NCI-H2107 treated with DMSO at 0.1 percent for 48 hours (cell line): ENCODE measurements around the gene MMS22L.

ENCODE experiments used
- DNase-seq: peaks from one replicate; lab custom pipeline; 2025; ENCODE audit not compliant: unreplicated experiment; lab: John Stamatoyannopoulos, UW

MMS22L gene, protein sequence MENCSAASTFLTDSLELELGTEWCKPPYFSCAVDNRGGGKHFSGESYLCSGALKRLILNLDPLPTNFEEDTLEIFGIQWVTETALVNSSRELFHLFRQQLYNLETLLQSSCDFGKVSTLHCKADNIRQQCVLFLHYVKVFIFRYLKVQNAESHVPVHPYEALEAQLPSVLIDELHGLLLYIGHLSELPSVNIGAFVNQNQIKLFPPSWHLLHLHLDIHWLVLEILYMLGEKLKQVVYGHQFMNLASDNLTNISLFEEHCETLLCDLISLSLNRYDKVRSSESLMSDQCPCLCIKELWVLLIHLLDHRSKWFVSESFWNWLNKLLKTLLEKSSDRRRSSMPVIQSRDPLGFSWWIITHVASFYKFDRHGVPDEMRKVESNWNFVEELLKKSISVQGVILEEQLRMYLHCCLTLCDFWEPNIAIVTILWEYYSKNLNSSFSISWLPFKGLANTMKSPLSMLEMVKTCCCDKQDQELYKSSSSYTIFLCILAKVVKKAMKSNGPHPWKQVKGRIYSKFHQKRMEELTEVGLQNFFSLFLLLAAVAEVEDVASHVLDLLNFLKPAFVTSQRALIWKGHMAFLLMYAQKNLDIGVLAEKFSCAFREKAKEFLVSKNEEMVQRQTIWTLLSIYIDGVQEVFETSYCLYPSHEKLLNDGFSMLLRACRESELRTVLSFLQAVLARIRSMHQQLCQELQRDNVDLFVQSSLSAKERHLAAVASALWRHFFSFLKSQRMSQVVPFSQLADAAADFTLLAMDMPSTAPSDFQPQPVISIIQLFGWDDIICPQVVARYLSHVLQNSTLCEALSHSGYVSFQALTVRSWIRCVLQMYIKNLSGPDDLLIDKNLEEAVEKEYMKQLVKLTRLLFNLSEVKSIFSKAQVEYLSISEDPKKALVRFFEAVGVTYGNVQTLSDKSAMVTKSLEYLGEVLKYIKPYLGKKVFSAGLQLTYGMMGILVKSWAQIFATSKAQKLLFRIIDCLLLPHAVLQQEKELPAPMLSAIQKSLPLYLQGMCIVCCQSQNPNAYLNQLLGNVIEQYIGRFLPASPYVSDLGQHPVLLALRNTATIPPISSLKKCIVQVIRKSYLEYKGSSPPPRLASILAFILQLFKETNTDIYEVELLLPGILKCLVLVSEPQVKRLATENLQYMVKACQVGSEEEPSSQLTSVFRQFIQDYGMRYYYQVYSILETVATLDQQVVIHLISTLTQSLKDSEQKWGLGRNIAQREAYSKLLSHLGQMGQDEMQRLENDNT

DNA sequence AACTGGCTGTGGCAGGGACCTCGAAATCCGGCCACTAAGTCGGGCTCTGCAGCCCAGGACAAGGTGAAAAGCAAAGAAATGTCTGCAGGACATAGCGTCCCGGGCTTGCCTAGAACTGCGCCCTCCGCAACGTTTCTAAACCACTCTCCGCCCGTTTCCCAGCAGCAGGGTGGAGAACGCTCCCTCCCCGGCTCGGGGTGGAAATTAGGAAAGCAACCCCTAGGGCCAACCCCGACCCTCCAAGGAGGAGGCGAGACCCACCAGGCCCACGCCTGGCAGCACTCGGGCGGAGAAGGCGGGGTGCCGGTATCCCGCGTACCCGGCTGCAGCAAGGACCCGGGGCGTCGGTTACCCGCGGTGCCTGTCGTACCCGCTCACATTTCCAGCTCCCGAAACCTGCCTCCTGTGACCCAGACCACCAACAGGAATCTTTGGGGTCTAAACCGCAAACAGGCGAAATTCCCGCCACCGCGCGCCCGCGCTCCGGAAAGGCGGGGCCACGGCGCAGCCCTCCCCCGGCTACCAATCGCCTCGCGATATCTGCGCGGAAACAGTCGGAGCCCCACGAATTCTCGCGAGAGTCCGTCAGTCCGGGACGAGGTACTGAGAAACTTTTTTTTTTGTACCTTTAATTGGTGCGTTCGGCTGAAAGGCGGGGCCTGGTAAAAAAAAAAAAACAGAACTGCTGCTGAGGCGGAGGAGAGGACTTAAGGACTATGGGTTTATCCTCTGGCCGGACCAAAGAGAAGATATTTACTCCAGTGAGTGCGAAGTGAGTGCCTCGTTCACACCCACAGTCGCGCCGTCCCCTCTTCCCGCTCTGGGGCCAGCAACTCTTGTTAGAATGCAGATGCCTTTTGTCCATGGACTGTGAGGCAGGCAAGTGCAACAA lies at the start of gene MMS22L:
Gene MMS22L, minus strand, starts transcription at position 491 of the 892 bp plus-strand sequence. CDS start 739 bp downstream, outside the sequence.
- peak; percentile 82 for DNase-seq

DNA sequence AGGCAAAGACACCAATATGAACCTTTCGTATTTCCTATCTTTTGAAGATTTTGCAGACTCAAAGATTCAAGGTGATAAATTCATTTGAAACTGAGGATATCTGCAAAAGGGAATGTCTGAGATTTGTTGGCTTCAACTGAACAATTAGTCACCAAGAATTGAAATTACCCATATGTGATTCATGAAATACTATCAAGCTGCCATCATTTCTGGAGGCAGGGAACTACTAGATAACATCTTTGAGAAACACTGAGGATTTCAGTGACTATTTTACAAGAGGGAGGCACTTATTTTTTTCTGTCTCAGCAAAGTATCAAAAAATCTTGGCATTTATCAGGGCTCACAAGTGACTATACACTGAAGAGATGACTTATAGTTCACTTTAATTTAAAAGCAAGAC lies 39.8 kb upstream of the MMS22L start:
- no peak for DNase-seq

- DNase-seq = no peak
Measured at GRCh38 chr6:97322226-97322625, 39.2 kb upstream of the MMS22L start.

DNA sequence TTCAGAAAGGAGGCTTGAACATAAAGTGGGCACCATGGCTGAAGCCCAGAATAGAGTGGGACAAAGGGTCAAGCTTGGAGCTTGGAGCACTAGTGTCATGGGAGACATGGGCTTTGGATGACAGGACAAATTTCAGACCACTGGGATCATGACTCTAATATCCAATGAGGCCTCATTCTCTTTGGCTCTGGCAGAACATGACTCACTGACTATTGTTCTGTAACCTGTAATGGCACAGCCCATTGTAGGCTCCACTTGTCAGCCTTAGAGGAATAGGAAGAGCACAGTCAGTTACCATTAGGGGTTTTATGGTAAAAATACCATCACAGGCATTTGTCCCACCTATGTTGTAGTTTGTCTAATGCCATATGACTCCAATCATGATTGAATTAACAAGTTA lies 34.0 kb upstream of the MMS22L start:
- no peak for DNase-seq

GRCh38 chr6:97312241-97312640 lies 29.2 kb upstream of the MMS22L start:
- DNase-seq = no peak

DNA sequence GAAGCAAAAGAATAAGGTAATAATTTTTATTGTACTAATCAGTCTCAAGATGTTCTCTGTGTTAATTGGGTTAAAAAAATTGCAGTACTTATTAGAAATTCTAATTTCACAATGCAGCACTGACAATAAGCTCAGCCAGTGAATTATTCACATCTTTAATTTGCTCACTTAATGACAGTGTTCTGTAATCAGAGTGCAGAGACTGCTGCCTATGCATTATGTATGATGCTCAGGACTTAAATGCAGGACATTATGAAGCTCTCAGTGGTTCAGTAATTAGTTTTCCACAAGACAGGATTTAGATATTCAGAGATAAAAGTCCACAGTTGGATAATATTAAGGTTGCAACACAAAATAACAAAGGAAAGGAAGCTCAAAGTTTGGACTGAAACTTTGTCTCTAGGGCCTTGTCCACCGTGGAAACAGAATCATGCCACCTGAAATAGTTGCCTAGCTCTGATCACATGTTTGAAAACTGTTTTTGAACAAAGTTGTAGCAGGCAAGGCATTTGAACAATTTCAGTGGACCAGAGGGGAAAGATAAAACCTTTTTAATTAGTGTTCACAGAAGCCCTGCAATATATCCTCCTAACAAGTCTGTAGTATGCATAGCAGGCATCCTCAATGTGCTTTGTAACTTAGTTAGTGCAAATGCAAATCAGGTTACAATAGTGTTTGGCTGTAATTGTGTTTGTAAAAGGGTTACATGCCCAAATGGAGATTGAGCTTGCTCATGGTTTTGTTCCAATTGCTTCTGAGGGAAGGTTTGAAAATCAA lies 23.7 kb upstream of the MMS22L start:
- no peak for DNase-seq

DNA sequence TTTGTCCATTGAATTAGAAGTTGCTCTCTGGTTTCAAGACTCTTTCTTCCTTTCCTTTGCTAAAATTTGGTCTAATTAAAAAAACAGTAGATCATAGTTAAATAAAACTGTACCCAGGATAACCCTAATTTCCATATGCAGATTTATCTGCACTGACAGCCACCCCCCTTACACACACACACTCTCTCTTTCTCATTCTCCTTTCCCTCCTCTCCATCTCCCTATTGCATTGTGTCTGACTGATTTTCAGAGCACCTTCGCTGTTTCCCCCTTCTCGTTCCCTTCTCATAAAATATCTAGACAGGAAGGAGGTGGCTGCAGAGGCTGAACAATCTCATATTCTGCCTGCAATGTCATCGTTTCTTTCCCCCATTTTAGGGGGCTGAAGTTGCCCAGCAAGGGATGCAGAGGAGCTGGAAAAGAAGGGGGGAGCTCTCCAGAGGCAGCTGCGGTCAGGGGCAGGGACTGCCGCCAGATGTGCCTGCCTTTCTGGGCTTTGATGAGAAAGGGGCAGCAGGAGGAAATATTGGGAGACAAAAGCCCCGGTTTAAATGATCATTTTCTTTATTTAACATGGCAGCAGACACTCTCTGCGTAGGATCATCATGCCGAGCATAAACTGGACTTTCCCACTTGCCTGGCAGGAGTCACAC lies 22.5 kb upstream of the MMS22L start:
- no peak for DNase-seq

DNA sequence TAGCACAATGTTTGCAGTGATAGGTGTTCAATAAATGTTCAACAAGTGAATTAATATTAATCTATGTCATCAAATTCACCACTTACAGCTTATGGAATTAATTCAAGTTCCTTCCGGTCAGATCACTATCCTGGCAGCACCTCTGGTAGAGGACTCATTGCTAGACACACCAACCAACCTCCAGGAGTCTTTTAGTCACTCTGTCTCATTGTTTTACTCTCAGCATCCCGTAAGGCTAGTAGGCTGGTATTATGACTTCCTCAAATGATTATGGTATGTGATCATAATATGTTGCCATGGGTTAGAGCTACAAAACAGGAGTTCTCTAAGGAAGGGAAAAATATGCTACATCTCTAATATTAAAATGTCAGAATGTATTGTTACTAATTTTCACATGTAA lies 21.7 kb upstream of the MMS22L start:
- no peak for DNase-seq

DNA sequence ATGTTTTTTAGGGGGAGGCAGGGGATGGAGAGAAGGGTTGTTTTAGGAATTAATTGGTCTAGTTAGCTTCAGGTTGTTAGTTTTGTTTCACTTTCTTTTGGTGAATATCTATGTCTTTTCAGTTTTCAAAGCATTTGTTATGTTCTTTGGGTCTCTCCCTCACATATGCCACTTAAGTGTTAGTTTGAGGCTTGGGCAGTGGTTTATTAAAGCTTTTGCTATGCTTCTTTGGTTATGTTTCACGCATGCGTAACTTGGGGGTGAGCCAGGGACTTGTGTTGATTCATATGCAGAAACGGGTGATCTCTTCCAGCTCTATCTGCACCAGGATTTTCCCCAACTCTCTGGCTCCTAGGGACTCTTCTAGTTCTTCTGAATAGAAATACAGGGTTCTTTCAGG lies 11.4 kb upstream of the MMS22L start:
- no peak for DNase-seq

GRCh38 chr6:97293198-97293696 lies 10.2 kb upstream of the MMS22L start:
- no peak for DNase-seq

GRCh38 chr6:97292671-97293070 lies 9.7 kb upstream of the MMS22L start:
- DNase-seq = no peak

- no peak for DNase-seq
Measured at GRCh38 chr6:97291896-97292295, 8.9 kb upstream of the MMS22L start.

GRCh38 chr6:97289332-97289731 lies 6.3 kb upstream of the MMS22L start:
- no peak for DNase-seq

- DNase-seq = no peak
Measured at GRCh38 chr6:97288188-97288587, 5.2 kb upstream of the MMS22L start.

DNA sequence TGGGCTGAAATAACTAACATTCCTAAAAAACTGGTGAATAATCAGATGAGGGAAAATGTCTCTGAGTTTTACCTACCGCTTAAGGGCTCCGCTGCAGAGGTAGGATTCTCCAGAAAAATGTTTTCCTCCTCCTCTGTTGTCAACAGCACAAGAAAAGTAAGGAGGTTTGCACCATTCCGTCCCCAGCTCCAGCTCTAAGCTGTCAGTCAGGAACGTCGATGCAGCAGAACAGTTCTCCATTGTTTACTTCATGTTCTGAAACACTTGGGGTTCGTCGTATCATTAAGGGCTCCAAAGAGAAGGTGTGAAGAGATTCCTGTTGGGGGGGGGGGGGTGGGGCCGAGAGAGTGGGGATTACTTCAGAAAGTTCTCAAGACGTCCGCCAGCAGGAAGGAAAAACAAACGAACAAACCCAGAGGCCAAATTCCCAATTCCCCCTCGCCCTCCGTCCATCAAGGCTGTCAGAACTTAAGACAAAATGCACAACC lies 734 bp downstream of the MMS22L start:
- DNase-seq = peak; percentile 8

DNA sequence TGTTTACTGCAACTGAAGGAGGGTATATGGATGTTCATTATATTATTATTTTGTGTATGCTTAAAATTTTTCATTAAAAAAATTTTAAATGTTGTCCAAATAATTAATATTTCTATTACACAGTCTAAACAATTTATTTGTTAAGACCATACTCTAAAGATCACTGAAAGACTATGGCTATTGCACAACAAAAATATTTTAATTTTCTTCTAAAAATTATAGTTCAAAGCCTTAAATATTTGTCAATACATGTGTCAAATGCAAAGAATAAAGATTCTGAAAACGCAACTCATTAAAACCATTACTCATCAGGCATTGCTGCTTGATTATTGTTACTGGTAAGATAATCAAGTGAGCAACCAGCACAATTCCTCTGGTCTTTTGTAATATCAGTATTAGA lies 2.2 kb downstream of the MMS22L start:
- no peak for DNase-seq

GRCh38 chr6:97275804-97276203 lies 7.2 kb downstream of the MMS22L start:
- DNase-seq = no peak

- DNase-seq = no peak
Measured at GRCh38 chr6:97269821-97270220, 13.2 kb downstream of the MMS22L start.

DNA sequence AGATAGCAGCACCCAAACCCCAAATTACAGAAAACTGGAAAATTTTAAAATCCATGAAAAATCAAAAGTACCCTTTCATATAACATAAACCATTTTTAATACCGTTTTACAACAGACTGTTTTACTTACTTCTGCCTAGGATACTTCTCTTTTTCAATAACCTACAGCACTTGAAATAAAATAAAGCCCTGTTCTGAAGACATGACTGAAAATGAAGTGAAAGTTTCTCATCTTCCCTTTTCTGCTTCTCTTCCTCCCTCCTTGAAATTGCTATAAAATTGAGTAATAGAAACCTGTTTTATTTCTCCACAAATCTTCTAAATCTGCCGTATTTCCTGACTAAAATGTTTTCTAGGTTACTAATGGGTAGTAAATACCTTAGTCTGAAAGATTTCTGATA lies 20.3 kb downstream of the MMS22L start:
- DNase-seq = no peak
